Measurements from ENCODE around the gene SNRPA. TPM values are rescaled to one million over a fixed set of nuclear protein-coding genes. Genes with fewer than 3 reads are reported as not detected.
"Not testable (repeated sequence)": the region's sequence is repeated elsewhere in the genome, so short reads cannot be mapped to it uniquely, and the experiment has no call there.

Gene SNRPA
- total RNA-seq, 1 experiment from 2014 or later = 64.3 TPM

DNA sequence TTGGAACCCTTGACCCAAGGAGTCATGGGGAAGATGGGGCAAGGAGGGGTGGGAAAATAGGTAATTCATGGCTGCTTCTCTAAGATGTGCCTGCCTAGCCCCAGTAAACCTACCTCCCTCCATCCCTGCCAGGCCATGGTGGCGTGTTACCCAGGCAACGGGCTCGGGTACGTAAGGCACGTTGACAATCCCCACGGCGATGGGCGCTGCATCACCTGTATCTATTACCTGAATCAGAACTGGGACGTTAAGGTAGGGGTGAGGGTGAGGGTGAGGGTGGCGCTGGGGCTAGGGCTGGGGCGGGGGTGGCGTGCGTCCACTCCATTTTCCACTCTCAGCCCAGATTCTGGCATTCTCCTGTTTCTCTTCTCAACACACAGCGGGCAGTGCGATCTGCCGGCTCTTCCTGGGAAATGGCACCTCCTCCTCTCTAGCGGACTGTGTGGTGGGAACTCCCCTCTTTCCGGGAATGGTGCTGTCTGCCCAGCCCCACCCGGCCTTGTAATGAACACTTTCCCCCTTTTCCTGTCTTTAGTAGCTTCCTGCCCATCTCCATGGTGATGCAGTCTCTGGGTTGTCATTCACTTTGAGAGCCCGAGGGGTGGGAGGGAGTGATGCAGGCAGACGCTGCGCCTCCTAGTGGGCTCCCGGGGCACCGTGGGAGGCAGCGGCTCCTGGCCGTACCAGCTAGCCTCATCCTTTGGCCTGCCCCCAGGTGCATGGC is 55.6 kb downstream of the SNRPA start:
- DNase-seq (ENCODE audit: low read depth) = peak; percentile 67
- in situ Hi-C loops (cut with HindIII; ENCODE audit: low pct_unique_long_range_greater_than_20kb, low sequenced_read_pairs) = no loop called here

DNA sequence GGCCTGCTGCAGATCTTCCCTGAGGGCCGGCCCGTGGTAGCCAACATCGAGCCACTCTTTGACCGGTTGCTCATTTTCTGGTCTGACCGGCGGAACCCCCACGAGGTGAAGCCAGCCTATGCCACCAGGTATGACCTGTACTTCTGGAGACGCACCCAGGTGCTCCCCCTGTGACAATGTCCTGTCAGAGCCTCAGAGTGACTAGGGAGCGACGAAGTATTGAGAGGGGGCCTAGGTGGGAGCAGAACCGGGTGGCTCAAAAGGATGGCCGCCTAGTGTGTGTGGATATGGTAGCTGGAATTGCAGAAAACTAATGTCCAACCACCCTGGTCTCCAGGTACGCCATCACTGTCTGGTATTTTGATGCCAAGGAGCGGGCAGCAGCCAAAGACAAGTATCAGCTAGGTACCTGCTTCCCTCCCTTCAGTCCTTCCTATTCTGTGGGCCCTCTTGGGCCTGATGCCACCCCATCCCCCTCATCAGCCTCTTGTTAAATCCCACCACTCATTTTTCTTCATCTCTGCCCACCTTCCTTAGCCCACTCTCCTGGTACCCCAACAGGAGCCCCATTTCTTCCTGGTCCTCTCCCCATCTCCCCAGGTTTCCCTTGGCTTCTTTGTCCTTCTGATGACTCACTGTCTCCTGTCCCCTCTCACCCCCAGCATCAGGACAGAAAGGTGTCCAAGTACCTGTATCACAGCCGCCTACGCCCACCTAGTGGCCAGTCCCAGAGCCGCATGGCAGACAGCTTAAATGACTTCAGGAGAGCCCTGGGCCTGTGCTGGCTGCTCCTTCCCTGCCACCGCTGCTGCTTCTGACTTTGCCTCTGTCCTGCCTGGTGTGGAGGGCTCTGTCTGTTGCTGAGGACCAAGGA is 56.4 kb downstream of the SNRPA start:
- in situ Hi-C loops (cut with HindIII; ENCODE audit: low pct_unique_long_range_greater_than_20kb, low sequenced_read_pairs) = no loop called here
- DNase-seq (ENCODE audit: low read depth) = peak; percentile 52

GRCh38 chr19:40808021-40808325 is 57.0 kb downstream of the SNRPA start:
- in situ Hi-C loops (cut with HindIII; ENCODE audit: low pct_unique_long_range_greater_than_20kb, low sequenced_read_pairs) = no loop called here
- no peak for DNase-seq (ENCODE audit: low read depth)

GRCh38 chr19:40808497-40808896 is 57.5 kb downstream of the SNRPA start:
- in situ Hi-C loops (cut with HindIII; ENCODE audit: low pct_unique_long_range_greater_than_20kb, low sequenced_read_pairs) = no loop called here
- DNase-seq (ENCODE audit: low read depth) = no peak

DNA sequence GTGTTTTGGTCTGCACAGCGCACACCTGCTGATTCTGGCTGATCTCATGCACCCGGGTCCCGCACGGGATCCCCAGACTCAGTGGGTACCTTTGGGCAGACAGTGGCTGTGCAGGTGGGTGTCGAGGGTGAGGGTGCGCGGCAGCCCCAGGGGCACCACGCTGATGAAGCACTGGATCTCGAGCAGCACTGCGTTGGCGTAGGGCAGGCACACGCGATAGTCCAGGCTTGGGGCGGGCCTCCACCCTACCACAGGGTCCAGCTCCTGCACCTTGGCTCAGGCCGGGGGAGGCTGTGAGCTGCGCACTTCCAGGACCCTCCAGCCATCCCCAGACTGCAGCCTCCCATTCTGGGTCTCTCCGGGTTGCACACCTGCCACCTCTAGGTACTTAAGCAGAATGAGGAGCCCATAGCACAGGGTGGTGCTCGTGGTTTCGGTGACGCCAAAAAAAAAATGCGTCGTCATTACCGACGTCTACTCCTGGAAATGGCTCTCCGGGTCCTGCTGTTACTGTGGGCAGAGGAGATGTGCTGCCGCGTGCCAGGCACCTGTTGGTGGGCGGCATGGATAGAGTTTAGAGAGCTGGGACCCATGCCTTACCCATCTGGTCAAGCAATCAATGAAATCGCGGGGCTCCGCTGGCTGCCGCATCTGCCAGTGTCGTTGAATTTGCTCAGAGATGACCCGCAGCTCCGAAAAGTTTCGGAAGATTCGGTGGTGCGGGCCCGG is 58.5 kb downstream of the SNRPA start:
- in situ Hi-C loops (cut with HindIII; ENCODE audit: low pct_unique_long_range_greater_than_20kb, low sequenced_read_pairs) = no loop called here
- no peak for DNase-seq (ENCODE audit: low read depth)

- in situ Hi-C loops (cut with HindIII; ENCODE audit: low pct_unique_long_range_greater_than_20kb, low sequenced_read_pairs) = no loop called here
- no peak for DNase-seq (ENCODE audit: low read depth)
Measured at GRCh38 chr19:40810160-40810559, 59.2 kb downstream of the SNRPA start.

- peak; percentile 96 for DNase-seq (ENCODE audit: low read depth)
- in situ Hi-C loops (cut with HindIII; ENCODE audit: low pct_unique_long_range_greater_than_20kb, low sequenced_read_pairs) = not testable (repeated sequence)
Measured at GRCh38 chr19:40810649-40811408, 59.8 kb downstream of the SNRPA start.

- in situ Hi-C loops (cut with HindIII; ENCODE audit: low pct_unique_long_range_greater_than_20kb, low sequenced_read_pairs) = no loop called here
- no peak for DNase-seq (ENCODE audit: low read depth)
Measured at GRCh38 chr19:40811478-40812341, 60.7 kb downstream of the SNRPA start.

GRCh38 chr19:40812571-40812970 is 61.6 kb downstream of the SNRPA start:
- DNase-seq (ENCODE audit: low read depth); in situ Hi-C loops (cut with HindIII; ENCODE audit: low pct_unique_long_range_greater_than_20kb, low sequenced_read_pairs): not testable (repeated sequence)

DNA sequence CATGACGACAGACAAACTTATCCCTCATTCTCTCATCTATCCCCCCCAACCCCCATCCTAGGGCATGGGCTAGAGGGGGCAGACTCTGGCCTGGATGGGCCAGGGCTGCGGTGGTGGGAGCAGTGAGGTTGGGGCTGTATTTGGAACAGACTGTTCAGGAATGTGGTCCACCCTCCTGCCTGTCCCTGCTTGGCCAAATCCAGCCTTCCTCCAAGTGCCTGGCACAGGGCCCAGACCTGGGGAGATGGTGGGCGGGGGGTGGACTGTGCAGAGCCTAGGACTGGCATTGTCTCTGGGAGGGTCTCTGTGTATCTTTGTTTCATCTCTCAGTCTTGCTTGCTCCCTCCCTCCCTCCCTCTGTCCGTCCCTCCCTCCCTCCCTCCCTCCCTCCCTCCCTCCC is 62.2 kb downstream of the SNRPA start:
- DNase-seq (ENCODE audit: low read depth) = no peak
- in situ Hi-C loops (cut with HindIII; ENCODE audit: low pct_unique_long_range_greater_than_20kb, low sequenced_read_pairs) = no loop called here

Other genes starting within 250 kb of the SNRPA start
- 92.6 and 137 TPM in 2 replicates for gene SHKBP1, start 174.3 kb upstream of the SNRPA start, total RNA-seq (2014; rRNA removed; shearing (Covaris generic); ENCODE audit: low replicate concordance)
- 47.7 and 129 TPM in 2 replicates for gene LTBP4, start 149.8 kb upstream of the SNRPA start, total RNA-seq (2014; rRNA removed; shearing (Covaris generic); ENCODE audit: low replicate concordance)
- gene NUMBL, start 60.6 kb upstream of the SNRPA start, total RNA-seq (2014; rRNA removed; shearing (Covaris generic); ENCODE audit: low replicate concordance) = 22.2 and 39.0 TPM in 2 replicates
- 81.8 and 159 TPM in 2 replicates for gene COQ8B, start 34.3 kb upstream of the SNRPA start, total RNA-seq (2014; rRNA removed; shearing (Covaris generic); ENCODE audit: low replicate concordance)
- gene ITPKC, start 34.1 kb upstream of the SNRPA start, total RNA-seq (2014; rRNA removed; shearing (Covaris generic); ENCODE audit: low replicate concordance) = 23.1 and 25.3 TPM in 2 replicates
- 3.3 and 5.2 TPM in 2 replicates for gene ACTMAP, start 726 bp upstream of the SNRPA start, total RNA-seq (2014; rRNA removed; shearing (Covaris generic); ENCODE audit: low replicate concordance)
- not detected in 2 replicates for gene MIA, start 24.3 kb downstream of the SNRPA start, total RNA-seq (2014; rRNA removed; shearing (Covaris generic); ENCODE audit: low replicate concordance)
- 62.7 and 79.7 TPM in 2 replicates for gene RAB4B, start 27.0 kb downstream of the SNRPA start, total RNA-seq (2014; rRNA removed; shearing (Covaris generic); ENCODE audit: low replicate concordance)
- gene EGLN2, start 48.0 kb downstream of the SNRPA start, total RNA-seq (2014; rRNA removed; shearing (Covaris generic); ENCODE audit: low replicate concordance) = 98.8 and 138 TPM in 2 replicates
- gene CYP2A6, start 99.2 kb downstream of the SNRPA start, total RNA-seq (2014; rRNA removed; shearing (Covaris generic); ENCODE audit: low replicate concordance) = not detected in 2 replicates
- not detected in 2 replicates for gene CYP2A7, start 131.0 kb downstream of the SNRPA start, total RNA-seq (2014; rRNA removed; shearing (Covaris generic); ENCODE audit: low replicate concordance)
- gene CYP2B6, start 240.1 kb downstream of the SNRPA start, total RNA-seq (2014; rRNA removed; shearing (Covaris generic); ENCODE audit: low replicate concordance) = not detected in 2 replicates

Data from Caki2 (cell line).